HG03196 (cell line): ENCODE data around the gene GSK3B.

Experiments
- ATAC-seq: cut with Tn5 transposase; IDR thresholded peaks from one replicate; pipeline ENCODE4 v1.9.1; 2021; ENCODE audit not compliant: unreplicated experiment

The GSK3B gene

GRCh38 chr3:120093911-120094775 lies at the start of gene GSK3B:
TSS of gene GSK3B (minus strand) at chr3:120094447. CDS start at chr3:120093434, 1,013 bp downstream.
- ATAC-seq: peak; percentile 42

GRCh38 chr3:120143676-120144075 lies 49.4 kb upstream of the GSK3B start:
- ATAC-seq: no peak

- no peak for ATAC-seq
Measured at GRCh38 chr3:120142236-120142635, 48.0 kb upstream of the GSK3B start.

- no peak for ATAC-seq
Measured at GRCh38 chr3:120140098-120140742, 46.0 kb upstream of the GSK3B start.

- ATAC-seq: no peak
Measured at GRCh38 chr3:120139140-120139539, 44.9 kb upstream of the GSK3B start.

- no peak for ATAC-seq
Measured at GRCh38 chr3:120137548-120137947, 43.3 kb upstream of the GSK3B start.

- no peak for ATAC-seq
Measured at GRCh38 chr3:120130656-120131055, 36.4 kb upstream of the GSK3B start.

GRCh38 chr3:120129718-120130513 lies 35.7 kb upstream of the GSK3B start:
- no peak for ATAC-seq

- no peak for ATAC-seq
Measured at GRCh38 chr3:120129051-120129450, 34.8 kb upstream of the GSK3B start.

GRCh38 chr3:120125992-120126391 lies 31.7 kb upstream of the GSK3B start:
- no peak for ATAC-seq

- no peak for ATAC-seq
Measured at GRCh38 chr3:120119846-120120510, 25.7 kb upstream of the GSK3B start.

GRCh38 chr3:120114981-120115380 lies 20.7 kb upstream of the GSK3B start:
- no peak for ATAC-seq

- no peak for ATAC-seq
Measured at GRCh38 chr3:120114376-120114775, 20.1 kb upstream of the GSK3B start.

- ATAC-seq: no peak
Measured at GRCh38 chr3:120113128-120114116, 19.2 kb upstream of the GSK3B start.

GRCh38 chr3:120111898-120112297 lies 17.7 kb upstream of the GSK3B start:
- no peak for ATAC-seq

- no peak for ATAC-seq
Measured at GRCh38 chr3:120103276-120103675, 9.0 kb upstream of the GSK3B start.

- no peak for ATAC-seq
Measured at GRCh38 chr3:120102674-120103073, 8.4 kb upstream of the GSK3B start.

- ATAC-seq: no peak
Measured at GRCh38 chr3:120102232-120102631, 8.0 kb upstream of the GSK3B start.

- no peak for ATAC-seq
Measured at GRCh38 chr3:120101624-120102023, 7.4 kb upstream of the GSK3B start.

- no peak for ATAC-seq
Measured at GRCh38 chr3:120100711-120101110, 6.5 kb upstream of the GSK3B start.
